Measurements from ENCODE around the gene ZCCHC24.
A peak's percentile ranks its signal among the peaks of the same experiment; 100 is the strongest.

Gene ZCCHC24

GRCh38 chr10:79355420-79356017 is 89.9 kb downstream of the ZCCHC24 start:
- DNase-seq = no peak

DNA sequence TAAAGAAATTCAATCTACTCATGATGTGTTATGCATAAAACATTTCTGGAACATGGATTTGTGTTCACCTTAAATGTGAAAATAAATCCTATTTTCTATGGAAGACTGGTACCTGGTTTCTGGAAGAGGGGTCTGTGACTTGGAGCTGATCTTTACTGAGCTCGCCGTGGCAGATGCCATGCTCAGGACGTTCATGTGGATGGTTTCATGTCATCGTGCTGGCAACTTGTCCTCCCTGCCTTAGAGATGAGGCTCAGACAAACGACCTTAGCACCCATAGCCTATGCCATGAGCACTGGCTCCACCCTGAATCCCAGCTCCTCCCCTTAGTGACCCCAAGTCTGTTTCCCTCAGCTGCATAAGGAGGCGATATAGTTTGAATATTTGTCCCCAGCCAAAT is 90.8 kb downstream of the ZCCHC24 start:
- DNase-seq = no peak

- DNase-seq = no peak
Measured at GRCh38 chr10:79354141-79354540, 91.3 kb downstream of the ZCCHC24 start.

DNA sequence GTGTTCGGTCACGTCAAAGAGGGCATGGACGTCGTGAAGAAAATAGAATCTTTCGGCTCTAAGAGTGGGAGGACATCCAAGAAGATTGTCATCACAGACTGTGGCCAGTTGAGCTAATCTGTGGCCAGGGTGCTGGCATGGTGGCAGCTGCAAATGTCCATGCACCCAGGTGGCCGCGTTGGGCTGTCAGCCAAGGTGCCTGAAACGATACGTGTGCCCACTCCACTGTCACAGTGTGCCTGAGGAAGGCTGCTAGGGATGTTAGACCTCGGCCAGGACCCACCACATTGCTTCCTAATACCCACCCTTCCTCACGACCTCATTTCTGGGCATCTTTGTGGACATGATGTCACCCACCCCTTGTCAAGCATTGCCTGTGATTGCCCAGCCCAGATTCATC is 91.7 kb downstream of the ZCCHC24 start:
- DNase-seq = no peak

DNA sequence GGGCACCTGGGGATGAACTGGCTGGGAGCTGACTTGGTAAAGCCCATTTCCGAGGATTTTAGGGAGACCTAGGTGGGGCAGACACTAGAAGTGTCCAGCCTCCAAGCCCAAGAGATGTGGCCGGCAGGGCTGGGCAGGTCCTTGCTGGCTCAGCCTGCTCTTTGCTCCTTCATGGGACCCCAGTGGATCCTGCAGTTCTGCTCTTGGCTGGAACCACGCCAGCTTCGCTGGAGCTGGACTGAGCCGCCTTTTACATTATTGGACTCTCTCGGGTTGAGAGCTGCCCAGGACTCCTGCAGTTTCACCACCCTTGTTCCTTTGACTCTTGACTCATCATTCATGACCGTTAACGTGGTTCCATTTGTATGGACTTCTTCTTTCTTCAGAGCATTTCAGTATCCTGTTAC is 92.4 kb downstream of the ZCCHC24 start:
- DNase-seq = no peak

- DNase-seq = no peak
Measured at GRCh38 chr10:79352035-79352877, 93.2 kb downstream of the ZCCHC24 start.

DNA sequence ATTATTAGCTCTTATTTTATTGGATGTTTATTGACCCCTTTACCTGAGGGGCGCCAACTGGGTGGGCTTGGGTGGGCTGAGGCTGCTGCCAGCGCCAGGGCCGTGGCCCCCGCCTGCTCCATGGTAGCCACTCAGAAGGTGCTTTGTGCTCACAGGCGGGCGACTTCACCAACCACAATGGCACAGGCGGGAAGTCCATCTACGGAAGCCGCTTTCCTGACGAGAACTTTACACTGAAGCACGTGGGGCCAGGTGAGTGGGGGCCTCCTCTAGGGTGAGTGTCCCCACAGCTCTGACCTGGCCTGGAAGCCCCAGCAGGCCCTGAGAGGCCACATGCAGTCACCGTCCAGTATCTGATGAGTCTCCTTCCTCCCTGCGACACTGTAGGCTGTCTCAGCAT is 94.1 kb downstream of the ZCCHC24 start:
- DNase-seq = no peak

DNA sequence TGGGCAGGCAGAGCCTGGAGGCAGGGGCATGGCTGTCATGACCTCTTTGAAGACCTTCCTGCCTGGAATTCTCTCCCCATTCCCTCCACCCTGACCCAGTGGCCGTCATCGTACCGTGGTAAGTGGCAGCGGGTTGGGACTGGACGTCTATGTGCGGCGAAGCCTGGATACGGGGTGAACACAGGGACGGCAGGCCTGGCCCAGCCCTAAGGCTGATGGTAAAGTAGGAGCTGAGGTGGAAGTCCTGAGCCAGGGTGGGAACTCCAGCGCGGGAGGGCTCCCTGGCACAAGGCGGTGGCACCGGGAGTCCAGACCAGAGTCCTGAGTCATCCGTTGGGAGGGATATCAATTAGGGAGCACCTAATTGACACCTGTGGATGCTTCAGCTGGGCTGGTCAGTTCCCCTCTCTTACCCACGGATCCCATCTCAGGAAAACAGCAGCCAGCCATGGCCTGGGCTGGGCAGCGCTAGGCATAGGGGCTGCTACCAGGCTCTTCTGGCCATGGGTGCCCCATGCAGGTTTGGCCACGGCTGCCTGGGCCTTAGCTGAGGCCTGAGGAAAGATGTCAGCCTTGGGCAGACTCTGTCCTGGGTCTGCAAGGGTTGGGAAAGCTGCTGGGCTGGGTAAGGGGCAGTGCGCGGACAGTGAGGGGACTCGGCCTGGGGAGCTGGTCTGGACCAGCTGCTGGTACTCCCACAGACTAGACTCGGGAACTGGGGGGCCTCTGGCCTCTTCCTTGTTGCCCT is 94.8 kb downstream of the ZCCHC24 start:
- no peak for DNase-seq

- no peak for DNase-seq
Measured at GRCh38 chr10:79349766-79350406, 95.5 kb downstream of the ZCCHC24 start.

- DNase-seq = no peak
Measured at GRCh38 chr10:79349072-79349491, 96.3 kb downstream of the ZCCHC24 start.

DNA sequence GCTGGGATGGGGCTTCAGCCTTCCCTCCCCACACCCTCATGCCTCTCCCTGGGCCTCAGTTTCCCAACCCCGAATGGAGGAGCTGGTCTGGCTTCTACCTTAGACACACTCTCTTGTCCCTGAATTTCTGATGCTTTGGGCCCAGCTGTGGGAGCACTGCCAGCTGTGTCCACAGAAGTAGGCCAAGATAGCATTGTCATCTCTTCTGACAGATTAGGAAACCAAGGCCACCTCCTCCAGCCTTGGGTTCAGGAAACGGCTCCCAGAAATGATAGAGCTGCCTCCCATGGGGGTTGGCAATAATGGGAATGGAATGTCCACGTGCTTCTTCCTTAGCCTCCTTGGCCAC is 96.8 kb downstream of the ZCCHC24 start:
- DNase-seq = no peak

DNA sequence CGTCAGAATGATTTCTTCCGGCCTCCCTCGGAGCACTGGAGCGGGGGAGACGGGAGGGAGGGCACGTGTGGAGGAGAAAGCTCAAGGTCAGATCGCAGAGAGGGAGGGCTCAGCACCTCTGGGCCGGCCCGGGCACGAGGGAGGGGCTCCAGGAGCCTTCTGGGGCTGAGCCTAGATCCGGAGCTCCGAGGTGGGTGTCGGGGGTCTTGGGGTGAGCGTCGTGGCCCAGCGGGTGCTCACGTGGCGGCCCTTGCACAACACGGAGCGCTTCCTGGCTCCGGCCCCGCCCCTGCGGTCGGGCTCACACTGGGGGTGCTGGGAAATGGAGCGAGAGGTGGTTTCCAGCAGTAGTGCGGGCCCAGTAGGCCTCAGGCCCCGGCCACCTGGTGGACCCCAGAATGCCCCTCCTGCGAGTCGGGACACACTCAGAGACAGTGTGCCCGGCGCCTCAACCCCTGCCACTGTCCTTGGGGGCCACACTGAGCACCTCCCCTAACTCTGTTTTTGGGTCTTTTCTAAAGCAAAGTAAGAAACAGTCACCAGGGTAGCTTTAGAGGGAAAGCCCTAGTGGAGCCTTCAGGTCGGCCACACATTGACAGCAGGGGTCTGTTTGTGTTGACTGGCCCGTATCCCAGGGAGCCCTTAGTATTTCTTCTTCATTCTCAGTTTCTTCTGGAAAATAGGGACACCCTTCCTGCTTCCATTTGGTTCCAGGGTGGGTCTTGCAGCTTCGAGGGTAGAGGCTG is 97.4 kb downstream of the ZCCHC24 start:
- DNase-seq = no peak

DNA sequence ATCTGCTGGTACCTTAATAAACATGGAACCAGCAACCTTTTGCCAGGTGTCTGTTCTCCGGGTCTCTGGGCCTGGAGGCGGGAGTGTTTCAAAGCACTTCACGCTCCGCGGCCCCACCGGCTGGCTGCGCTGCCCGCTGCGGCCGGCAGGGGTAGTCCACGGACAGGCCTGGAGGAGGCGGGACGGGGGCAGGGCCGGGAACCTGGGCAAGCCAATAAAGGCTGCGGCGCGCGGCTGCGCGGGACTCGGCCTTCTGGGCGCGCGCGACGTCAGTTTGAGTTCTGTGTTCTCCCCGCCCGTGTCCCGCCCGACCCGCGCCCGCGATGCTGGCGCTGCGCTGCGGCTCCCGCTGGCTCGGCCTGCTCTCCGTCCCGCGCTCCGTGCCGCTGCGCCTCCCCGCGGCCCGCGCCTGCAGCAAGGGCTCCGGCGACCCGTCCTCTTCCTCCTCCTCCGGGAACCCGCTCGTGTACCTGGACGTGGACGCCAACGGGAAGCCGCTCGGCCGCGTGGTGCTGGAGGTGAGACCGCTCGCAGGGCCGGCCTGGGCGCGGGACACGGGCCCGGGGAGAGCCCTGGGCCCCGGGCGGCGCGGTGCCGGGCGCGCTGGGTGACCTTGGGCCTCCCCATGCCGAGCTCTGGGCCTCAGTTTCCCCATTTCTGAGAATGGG is 98.1 kb downstream of the ZCCHC24 start, which contains the start of gene PPIF:
Gene PPIF, plus strand, starts transcription at position 244 of the 668 bp plus-strand sequence. Its CDS starts 80 bp downstream, at position 324.
- peak; percentile 4 for DNase-seq

DNA sequence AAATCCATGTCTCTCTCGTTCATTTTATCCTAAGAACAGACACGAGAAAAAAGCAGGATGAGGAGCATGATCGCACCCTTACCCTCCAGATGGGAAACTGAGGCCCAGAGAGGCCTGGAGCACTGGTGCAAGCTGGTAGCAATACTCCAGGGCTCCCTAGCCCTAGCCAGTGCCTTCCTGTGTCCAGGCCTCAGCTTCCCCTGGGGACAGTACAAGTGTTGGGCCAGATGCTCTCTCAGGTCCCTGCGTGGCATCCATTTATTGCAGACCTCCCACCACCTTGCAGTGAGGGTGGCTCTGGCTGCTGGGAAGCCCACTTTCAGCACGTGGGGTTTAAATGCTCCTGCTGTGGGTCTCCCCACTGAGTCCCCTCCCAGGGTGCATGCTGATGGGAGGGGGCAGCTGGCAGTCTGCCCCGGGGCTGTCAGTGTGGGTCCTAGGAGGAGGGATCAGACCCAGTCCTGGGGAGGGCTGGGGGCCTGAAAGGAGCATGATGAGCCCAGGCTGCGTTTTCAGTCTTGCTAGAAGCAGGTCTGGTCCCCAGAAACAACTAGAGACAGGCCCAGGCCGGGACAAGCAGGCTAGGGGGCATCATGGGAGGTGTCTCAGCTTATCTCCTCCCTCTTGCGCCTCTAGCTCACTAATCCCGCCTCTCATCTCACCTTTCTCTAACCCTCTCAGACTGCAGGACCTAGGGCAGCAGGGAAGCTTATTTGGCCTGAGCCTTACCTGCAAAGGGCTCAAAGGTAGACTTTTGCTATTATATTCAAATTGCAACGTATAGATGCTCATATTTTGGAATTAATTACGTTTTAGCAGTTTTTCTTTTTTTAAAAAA is 98.8 kb downstream of the ZCCHC24 start:
- no peak for DNase-seq

GRCh38 chr10:79346012-79346340 is 99.4 kb downstream of the ZCCHC24 start:
- no peak for DNase-seq

GRCh38 chr10:79345241-79346011 is 100.0 kb downstream of the ZCCHC24 start:
- no peak for DNase-seq

GRCh38 chr10:79344502-79345195 is 100.8 kb downstream of the ZCCHC24 start:
- peak; percentile 63 for DNase-seq

DNA sequence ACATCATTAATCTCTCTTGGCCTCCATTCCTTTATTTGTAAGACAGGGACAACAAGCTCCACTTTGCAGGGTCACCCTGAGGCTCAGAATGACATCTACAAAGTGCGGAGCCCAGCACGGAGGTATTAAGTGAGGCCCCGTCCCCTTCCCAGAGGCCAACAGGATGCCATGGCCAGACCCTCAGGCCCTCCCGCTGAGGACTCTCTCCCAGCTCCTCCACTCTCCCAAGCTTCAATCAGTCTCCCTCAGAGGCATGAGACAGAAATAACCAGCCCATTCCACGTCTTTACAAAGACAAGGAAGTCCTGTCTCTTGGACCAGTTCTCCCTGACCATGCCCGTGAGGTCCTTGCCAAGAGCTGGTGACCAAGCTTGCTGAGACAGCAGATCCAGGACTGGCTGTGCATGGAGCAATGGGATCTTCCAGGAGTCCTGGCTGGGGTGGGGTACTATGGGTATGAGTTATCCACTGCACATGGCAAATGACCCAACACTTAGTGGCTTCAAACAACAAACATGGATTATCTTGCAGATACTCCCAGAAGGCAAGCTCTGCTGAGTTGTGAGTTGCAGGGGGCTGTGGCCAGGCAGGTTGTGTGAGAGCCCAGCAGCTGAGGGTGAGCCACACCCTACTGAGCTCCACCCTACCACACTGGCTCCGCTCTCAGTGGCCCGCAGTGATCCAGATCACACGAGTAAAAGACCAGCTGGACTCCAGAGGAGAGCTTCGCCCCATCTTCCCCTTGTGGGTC is 102.4 kb downstream of the ZCCHC24 start:
- no peak for DNase-seq

GRCh38 chr10:79342295-79342761 is 103.1 kb downstream of the ZCCHC24 start:
- no peak for DNase-seq

Measured in NCI-H2029 treated with DMSO at 0.1 percent for 48 hours (cell line).